H1 (cell line): ENCODE results near the gene NME7. TPM values are rescaled to one million over a fixed set of nuclear protein-coding genes. Genes with fewer than 3 reads are reported as not detected.

Source experiments
- SIN3A ChIP-seq, 2 experiments: IDR thresholded peaks in 1 of 2; conservative IDR thresholded peaks in 1 of 2; 2 replicates each; pipeline ENCODE4 v1.6.1; 2011 to 2012; ENCODE audit warnings: low read length in 2 of 2, improper control_type of control experiment in 1 of 2, low read depth in 1 of 2, mild to moderate bottlenecking in 1 of 2
- polyA plus RNA-seq, 7 experiments: library from polyadenylated mRNA; depleted of rRNA in 3 of 7; stranded (reverse) in 5 of 7; unstranded in 2 of 7; fragments of >200 nt in 5 of 7; fragments of 200-250 nt in 2 of 7; gene quantifications; 1 replicate in 5 of 7; 2 replicates in 1 of 7; 4 replicates in 1 of 7; pipeline versions ENCODE4 v1.2.1 to v1.2.3, GENCODE V29; 2011 to 2013; ENCODE audit warnings: missing spikeins in 2 of 7, mixed read lengths in 2 of 7
- total RNA-seq: library from RNA; stranded (reverse); fragmentation: NEBNext Ultra II Directional; extraction: Animal tissue kit (Norgen Biotek cat#: 25700); gene quantifications from 2 replicates; pipeline ENCODE4 v1.2.1, GENCODE V29; 2021

NME7 gene
- total and polyA plus RNA-seq, 2 of the 8 experiments (the other 6 are each of a cell fraction or from before 2014, with no cell fraction given) = 11.6 to 28.5 TPM

GRCh38 chr1:169117014-169117413 is 250.6 kb downstream of the NME7 start (continued):
- TF ChIP-seq SIN3A (conservative IDR thresholded peaks at IDR 0.05 in 1 of 2, IDR thresholded peaks at IDR 0.05 in 1 of 2; ENCODE audit: low read depth in 1 of 2, low read length in 2 of 2) = no peak
